ENCODE results near the gene CNOT6L.

Gene CNOT6L

DNA sequence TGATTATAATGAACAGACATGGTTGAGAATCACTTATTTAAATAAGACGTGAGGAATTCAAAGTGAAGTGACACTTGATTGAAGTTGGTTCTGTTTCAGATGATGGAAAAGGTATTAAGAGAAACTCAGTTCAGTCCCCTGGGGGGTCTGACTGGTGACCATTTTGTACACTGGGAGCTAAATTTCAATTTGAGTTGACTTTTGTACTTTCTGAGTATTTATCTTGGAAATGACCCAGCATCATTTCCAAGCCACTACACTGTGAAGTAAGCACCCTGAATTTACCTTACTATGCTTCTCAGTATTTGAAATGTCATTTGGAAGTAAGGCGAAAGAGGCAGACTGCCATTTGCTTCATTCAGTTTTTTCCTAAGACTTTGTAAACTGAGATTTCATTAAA is 73.4 kb downstream of the CNOT6L start:
- H3K27me3 ChIP-seq: no peaks in the 10 kb centered on the region
- H3K36me3 ChIP-seq: peaks cover 0 to 14% (median 14%) of the 10 kb centered on the region in 3 donors
- no peaks in the 10 kb centered on the region for H3K4me1 ChIP-seq
- no peak for TF ChIP-seq CTCF (IDR thresholded peaks at IDR 0.05)
- H3K27ac ChIP-seq: no peak overlapping the region
- no peak overlapping the region for H3K4me3 ChIP-seq
- intact Hi-C loops (cut with DNase I; ENCODE audit: low total_unique reads): no loop called here
- DNase-seq: no peak
- H3K9me3 ChIP-seq: no peaks in the 10 kb centered on the region

DNA sequence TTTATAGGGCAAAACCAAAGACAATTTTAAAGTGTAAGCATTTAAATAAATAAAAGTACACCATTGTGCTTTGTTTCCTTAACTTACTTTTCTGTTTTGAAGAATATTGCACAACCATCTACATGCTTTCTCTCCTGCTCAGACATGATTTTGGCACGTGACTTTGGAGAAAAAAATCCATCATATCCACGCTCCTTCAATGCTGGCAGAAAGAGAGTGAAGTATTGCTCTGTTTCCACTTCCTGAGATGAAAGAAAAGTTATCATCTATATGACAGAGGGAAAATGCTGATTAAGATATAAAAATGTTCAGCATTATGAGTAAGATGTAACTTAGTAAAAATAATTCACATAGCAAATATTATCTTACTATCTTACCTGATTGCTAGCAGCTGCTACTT is 77.1 kb downstream of the CNOT6L start:
- no peaks in the 10 kb centered on the region for H3K27me3 ChIP-seq
- DNase-seq: no peak
- no peaks in the 10 kb centered on the region for H3K9me3 ChIP-seq
- no peak overlapping the region for H3K27ac ChIP-seq
- intact Hi-C loops (cut with DNase I; ENCODE audit: low total_unique reads): no loop called here
- no peaks in the 10 kb centered on the region for H3K4me1 ChIP-seq
- H3K4me3 ChIP-seq: no peak overlapping the region
- H3K36me3 ChIP-seq: peaks cover 11 to 31% (median 29%) of the 10 kb centered on the region in 3 donors
- no peak for TF ChIP-seq CTCF (IDR thresholded peaks at IDR 0.05)

GRCh38 chr4:77740480-77740879 is 78.7 kb downstream of the CNOT6L start:
- H3K9me3 ChIP-seq: no peaks in the 10 kb centered on the region
- H3K4me1 ChIP-seq: no peaks in the 10 kb centered on the region
- no peak overlapping the region for H3K4me3 ChIP-seq
- TF ChIP-seq CTCF (IDR thresholded peaks at IDR 0.05): no peak
- DNase-seq: no peak
- intact Hi-C loops (cut with DNase I; ENCODE audit: low total_unique reads): no loop called here
- peaks cover 11 to 30% (median 25%) of the 10 kb centered on the region in 3 donors for H3K36me3 ChIP-seq
- H3K27me3 ChIP-seq: no peaks in the 10 kb centered on the region
- no peak overlapping the region for H3K27ac ChIP-seq

DNA sequence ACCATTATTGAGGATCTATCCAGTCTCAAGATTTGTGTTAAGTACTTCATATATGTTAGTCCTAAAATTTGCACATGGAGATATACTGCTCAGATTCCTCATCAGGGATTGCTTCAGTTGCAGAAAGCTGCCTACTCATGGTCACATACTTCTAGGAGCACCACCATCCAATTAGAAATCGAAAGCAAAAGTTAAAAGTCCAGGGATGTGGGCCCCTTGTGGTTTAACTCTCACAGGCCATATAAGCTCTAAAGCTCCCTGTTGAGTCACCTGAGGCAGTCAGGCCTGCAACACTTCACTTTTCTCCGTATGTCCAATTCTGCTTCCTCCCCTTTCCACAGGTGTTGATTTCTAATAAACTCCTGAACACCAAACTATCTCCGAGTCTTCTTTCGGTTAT is 84.2 kb downstream of the CNOT6L start:
- Histone ChIP-seq H3K36me3 (peaks cover 13 to 22% (median 16%) of the 10 kb centered on the region in 3 donors), H3K4me1 (no peaks in the 10 kb centered on the region), H3K4me3 (no peak overlapping the region), H3K27me3 (no peaks in the 10 kb centered on the region), H3K9me3 (no peaks in the 10 kb centered on the region), H3K27ac (no peak overlapping the region)
- no peak for DNase-seq
- intact Hi-C loops (cut with DNase I; ENCODE audit: low total_unique reads): no loop called here
- TF ChIP-seq CTCF (IDR thresholded peaks at IDR 0.05): no peak

DNA sequence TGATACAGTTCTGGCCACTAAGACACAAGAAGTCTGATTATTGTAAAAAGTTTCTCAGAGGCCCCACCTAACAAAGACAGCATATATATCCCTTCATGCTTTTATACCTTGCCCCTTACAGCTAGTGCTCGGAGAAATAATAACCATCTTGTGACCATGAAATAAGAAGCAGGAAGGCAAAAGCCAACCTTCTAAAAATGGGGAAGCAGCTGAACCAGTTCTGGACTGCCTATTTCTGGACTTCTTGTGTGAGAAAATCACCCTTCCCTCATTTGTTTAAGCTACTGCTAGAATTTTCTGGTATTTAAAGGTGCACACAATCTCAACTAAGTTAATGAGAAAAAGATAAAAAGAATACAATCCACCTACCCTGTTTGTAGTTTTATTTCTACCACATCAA is 87.5 kb downstream of the CNOT6L start:
- intact Hi-C loops (cut with DNase I; ENCODE audit: low total_unique reads): no loop called here
- Histone ChIP-seq H3K27ac (no peak overlapping the region), H3K4me3 (no peak overlapping the region), H3K27me3 (no peaks in the 10 kb centered on the region), H3K4me1 (no peaks in the 10 kb centered on the region), H3K9me3 (no peaks in the 10 kb centered on the region), H3K36me3 (peaks cover 19 to 29% (median 27%) of the 10 kb centered on the region in 3 donors)
- DNase-seq: no peak
- TF ChIP-seq CTCF (IDR thresholded peaks at IDR 0.05): no peak

GRCh38 chr4:77728420-77728819 is 90.7 kb downstream of the CNOT6L start:
- intact Hi-C loops (cut with DNase I; ENCODE audit: low total_unique reads): no loop called here

More at GRCh38 chr4:77728420-77728819, 90.7 kb downstream of the CNOT6L start:
- Histone ChIP-seq H3K36me3 (peaks cover 34 to 58% (median 51%) of the 10 kb centered on the region in 3 donors), H3K27me3 (no peaks in the 10 kb centered on the region), H3K9me3 (no peaks in the 10 kb centered on the region), H3K4me3 (no peak overlapping the region), H3K27ac (no peak overlapping the region), H3K4me1 (no peaks in the 10 kb centered on the region)
- no peak for TF ChIP-seq CTCF (IDR thresholded peaks at IDR 0.05)
- DNase-seq: no peak

All from tibial artery (tissue), 4 donors.